Small intestine (tissue), 7 donors: Measurements from ENCODE around the gene SCIN. TPM values are rescaled to one million over a fixed set of nuclear protein-coding genes. Genes with fewer than 3 reads are reported as not detected.
A peak's percentile ranks its signal among the peaks of the same experiment; 100 is the strongest.

ENCODE experiments used
- DNase-seq, 2 donors: peaks; one replicate each; pipeline versions ENCODE4 v3.0.0 to v3.0.0-alpha.2; 2013
- FAIRE-seq: peaks from 2 replicates; lab custom pipeline; 2012; peaks lifted over from hg19 to GRCh38; lab: Jason Lieb, UNC
- H3K27ac ChIP-seq, 3 donors: one replicate each; pipeline ENCODE4 v1.5.1; 2013; ENCODE audit warnings: low read length in 2 of 3, mild to moderate bottlenecking in 2 of 3, control low read depth in 1 of 3, inconsistent platforms in 1 of 3, low read depth in 1 of 3, moderate library complexity in 1 of 3
- H3K27me3 ChIP-seq, 3 donors: one replicate each; pipeline ENCODE4 v1.6.1; 2013; ENCODE audit warnings: low read length in 3 of 3, inconsistent platforms in 1 of 3; ENCODE audit not compliant: control insufficient read depth in 3 of 3, insufficient read depth in 3 of 3
- H3K36me3 ChIP-seq, 3 donors: one replicate each; pipeline ENCODE4 v1.6.1; 2013; ENCODE audit warnings: low read length in 3 of 3, inconsistent platforms in 1 of 3, low read depth in 1 of 3, mild to moderate bottlenecking in 1 of 3, moderate library complexity in 1 of 3; ENCODE audit not compliant: control insufficient read depth in 3 of 3, insufficient read depth in 2 of 3
- H3K4me1 ChIP-seq, 3 donors: one replicate each; pipeline ENCODE4 v1.6.1; 2013; ENCODE audit warnings: low read length in 2 of 3, inconsistent platforms in 1 of 3, low read depth in 1 of 3, mild to moderate bottlenecking in 1 of 3, moderate library complexity in 1 of 3; ENCODE audit not compliant: control insufficient read depth in 3 of 3, insufficient read depth in 2 of 3
- H3K4me3 ChIP-seq, 3 donors: one replicate each; pipeline ENCODE4 v1.5.1; 2013; ENCODE audit warnings: low read length in 3 of 3, control low read depth in 1 of 3, inconsistent platforms in 1 of 3, low read depth in 1 of 3, mild to moderate bottlenecking in 1 of 3, moderate library complexity in 1 of 3
- H3K9me3 ChIP-seq, 2 donors: one replicate each; pipeline ENCODE4 v1.6.1; 2013; ENCODE audit warnings: low read depth in 1 of 2, low read length in 1 of 2; ENCODE audit not compliant: control insufficient read depth in 2 of 2, insufficient read depth in 1 of 2
- WGBS, 3 donors: extraction: QIAGEN DNeasy Blood & Tissue Kit; methylation state at CpG; one replicate each; pipeline ENCODE4 v1.1.7; 2013; 5-methylcytosine and 5-hydroxymethylcytosine counted together
- polyA plus RNA-seq, 4 donors: library from polyadenylated mRNA; stranded (reverse) in 3 of 4; unstranded in 1 of 4; fragments of 200-250 nt in 3 of 4; fragments of 120-200 nt in 1 of 4; gene quantifications; one replicate each; pipeline versions ENCODE4 v1.2.1 to v1.2.3, GENCODE V29; 2013
- donor health status: healthy with polysubstance abuse.
- donor health status: control.
- donor health status: control.
- donor health status: Bipolar disorder and iron deficiency.
- donor health status: healthy.

The SCIN gene
- polyA plus RNA-seq, 4 donors, result 3.3 to 61.1 (median 21.2) TPM

DNA sequence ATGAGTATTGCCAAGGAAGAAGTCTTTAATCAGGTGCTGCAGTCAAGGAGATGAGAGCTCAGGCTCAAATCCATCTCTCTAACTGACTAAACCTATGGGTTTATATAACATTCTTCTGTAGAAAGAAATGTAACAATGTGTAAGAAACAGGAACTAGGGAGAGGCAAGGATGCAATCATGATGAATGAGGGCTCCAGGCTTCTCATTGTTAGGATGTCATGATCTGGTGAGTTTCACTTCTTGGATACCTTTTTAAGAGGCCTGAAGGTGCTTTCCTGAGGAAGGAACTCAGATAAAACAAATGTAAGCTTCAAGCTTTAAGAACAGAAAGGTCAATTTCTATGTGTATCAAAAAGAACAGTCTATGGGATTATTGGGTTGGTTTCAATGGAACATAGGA, 30.8 kb upstream of the SCIN start:
- no peaks in the 10 kb centered on the region for H3K27me3 ChIP-seq
- no peak for FAIRE-seq

DNA sequence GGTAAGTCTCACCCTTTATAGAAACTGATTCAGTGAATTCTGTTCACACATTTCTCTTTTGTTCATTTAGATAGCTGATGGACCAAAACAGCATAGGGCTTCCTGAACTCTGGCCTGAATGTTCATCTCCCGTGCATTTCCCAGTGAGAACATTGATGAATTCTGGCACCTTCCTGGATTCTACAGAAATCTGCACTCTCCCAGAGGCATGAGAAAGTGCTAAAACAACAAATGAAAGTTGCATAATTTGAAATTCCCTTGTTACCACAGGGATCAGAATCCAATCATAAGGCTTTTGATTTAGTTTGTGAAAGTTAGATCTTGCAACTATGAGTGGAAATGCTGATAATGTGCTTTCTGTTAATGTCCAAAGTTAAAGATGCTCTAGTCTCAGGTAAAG, 29.7 kb upstream of the SCIN start:
- no peak for FAIRE-seq
- H3K27ac ChIP-seq, result no peak overlapping the region
- no peaks in the 10 kb centered on the region for H3K36me3 ChIP-seq
- no peaks in the 10 kb centered on the region for H3K4me1 ChIP-seq
- no peaks in the 10 kb centered on the region for H3K27me3 ChIP-seq
- no peak overlapping the region for H3K4me3 ChIP-seq
- H3K9me3 ChIP-seq, result peaks cover 0 to 11% of the 10 kb centered on the region in 2 donors
- WGBS, 3 donors, result 79 to 88% (median 79%) methylated on average over 1 of the region's 1 CpG
- DNase-seq, result no peak

More for the DNA sequence above, 30.8 kb upstream of the SCIN start:
- Histone ChIP-seq H3K9me3 (peaks cover 0 to 13% of the 10 kb centered on the region in 2 donors), H3K36me3 (no peaks in the 10 kb centered on the region), H3K4me1 (no peaks in the 10 kb centered on the region), H3K27ac (no peak overlapping the region), H3K4me3 (no peak overlapping the region)
- DNase-seq, result no peak

DNA sequence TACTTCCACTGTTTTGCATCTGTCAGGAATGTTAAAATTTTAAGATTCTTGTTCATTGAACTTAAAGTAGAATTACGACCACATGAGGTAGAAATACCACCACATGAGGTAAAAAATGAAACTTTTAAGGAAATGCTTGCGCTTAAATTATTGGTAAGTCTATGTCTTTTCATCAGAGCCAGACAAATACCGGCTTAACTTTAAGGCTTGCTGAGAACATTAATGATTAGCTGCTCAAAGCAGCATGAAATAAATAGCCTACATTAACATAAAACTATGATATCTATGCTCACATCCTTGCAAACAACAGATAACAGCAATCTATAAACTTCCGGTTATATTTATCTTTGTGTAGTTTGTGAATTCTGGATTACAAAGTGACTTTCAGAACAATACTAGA, 26.9 kb upstream of the SCIN start:
- 59 to 81% (median 78%) methylated on average over 4 of the region's 4 CpGs for WGBS, 3 donors
- peaks cover 0 to under 1% of the 10 kb centered on the region in 2 donors for H3K9me3 ChIP-seq
- H3K4me3 ChIP-seq, result no peak overlapping the region
- no peak overlapping the region for H3K27ac ChIP-seq
- H3K27me3 ChIP-seq, result no peaks in the 10 kb centered on the region
- no peak for DNase-seq
- no peak for FAIRE-seq
- H3K4me1 ChIP-seq, result no peaks in the 10 kb centered on the region
- no peaks in the 10 kb centered on the region for H3K36me3 ChIP-seq

DNA sequence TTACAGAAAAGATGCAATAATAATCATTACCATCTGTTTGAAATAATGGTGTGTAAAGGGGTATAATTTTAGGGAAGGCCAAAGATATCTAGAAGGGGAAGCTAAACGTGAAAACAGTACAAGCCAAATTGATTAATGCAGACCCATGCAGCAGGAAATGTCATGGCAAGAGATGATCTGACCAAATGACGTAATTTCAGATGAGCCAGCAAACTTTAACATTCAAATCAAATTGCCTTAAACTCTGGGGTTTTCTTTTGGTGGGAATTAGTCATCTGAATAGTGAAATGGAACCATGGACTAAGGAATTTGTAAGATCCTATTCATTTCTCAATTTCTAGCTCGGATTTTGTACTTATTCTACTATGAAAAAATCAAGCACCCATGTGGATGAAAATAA, 21.4 kb upstream of the SCIN start:
- no peaks in the 10 kb centered on the region for H3K36me3 ChIP-seq
- H3K4me1 ChIP-seq, result no peaks in the 10 kb centered on the region
- FAIRE-seq (no peak), DNase-seq (no peak)
- no peaks in the 10 kb centered on the region for H3K9me3 ChIP-seq
- H3K27me3 ChIP-seq, result no peaks in the 10 kb centered on the region
- no peak overlapping the region for H3K27ac ChIP-seq
- H3K4me3 ChIP-seq, result no peak overlapping the region
- 67 to 88% (median 83%) methylated on average over 3 of the region's 3 CpGs for WGBS, 3 donors

DNA sequence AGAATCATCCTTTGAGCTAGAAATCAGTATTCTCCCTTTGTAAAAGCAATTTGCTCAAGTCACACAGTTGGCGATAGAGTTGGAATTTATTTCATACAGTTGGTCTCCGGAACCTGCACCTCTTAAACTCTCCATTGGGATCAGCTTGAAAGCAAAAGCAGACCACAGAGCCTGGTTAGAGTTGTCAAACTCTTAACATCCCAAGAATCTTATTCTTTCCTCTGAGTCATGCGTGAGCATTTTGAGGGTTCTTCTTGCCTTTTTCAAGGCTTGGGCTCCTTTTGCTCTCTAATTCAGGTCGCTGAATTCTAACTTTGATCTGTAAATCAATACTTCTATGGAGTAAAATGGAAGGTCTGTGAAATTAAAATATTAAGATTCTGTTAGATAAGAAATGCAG, 19.6 kb upstream of the SCIN start:
- peaks cover 0 to 3% (median 0%) of the 10 kb centered on the region in 3 donors for H3K4me1 ChIP-seq
- no peaks in the 10 kb centered on the region for H3K9me3 ChIP-seq
- WGBS, 3 donors, result 91 to 97% (median 94%) methylated on average over 4 of the region's 4 CpGs
- FAIRE-seq, result no peak
- no peak overlapping the region for H3K4me3 ChIP-seq
- DNase-seq, result no peak
- no peaks in the 10 kb centered on the region for H3K27me3 ChIP-seq
- H3K36me3 ChIP-seq, result no peaks in the 10 kb centered on the region
- no peak overlapping the region for H3K27ac ChIP-seq

DNA sequence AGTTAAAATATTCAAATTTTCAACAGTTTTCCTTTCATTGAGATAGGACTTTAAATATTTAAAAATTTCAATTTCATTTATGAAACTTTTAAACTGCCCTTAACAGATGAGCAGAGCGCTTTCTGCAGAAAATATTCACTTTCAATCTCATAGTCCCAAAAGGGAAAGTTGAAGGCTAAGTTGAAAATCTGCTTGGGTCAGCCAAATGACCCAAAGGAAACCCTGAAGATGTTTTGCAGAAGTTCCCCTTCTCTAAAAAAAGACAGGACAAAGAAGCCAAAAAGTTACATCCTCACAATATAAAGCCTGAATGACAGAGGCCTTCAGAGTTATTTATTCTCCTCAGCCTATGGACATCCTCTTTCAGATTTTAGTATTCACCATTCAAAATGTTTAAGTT, 17.6 kb upstream of the SCIN start:
- Histone ChIP-seq H3K27me3 (no peaks in the 10 kb centered on the region), H3K27ac (no peak overlapping the region), H3K4me3 (no peak overlapping the region), H3K4me1 (peaks cover 0 to 3% (median 0%) of the 10 kb centered on the region in 3 donors), H3K9me3 (peaks cover 0 to 6% of the 10 kb centered on the region in 2 donors), H3K36me3 (no peaks in the 10 kb centered on the region)
- FAIRE-seq, result no peak
- 84 to 96% (median 85%) methylated on average over 1 of the region's 1 CpG for WGBS, 3 donors
- no peak for DNase-seq

DNA sequence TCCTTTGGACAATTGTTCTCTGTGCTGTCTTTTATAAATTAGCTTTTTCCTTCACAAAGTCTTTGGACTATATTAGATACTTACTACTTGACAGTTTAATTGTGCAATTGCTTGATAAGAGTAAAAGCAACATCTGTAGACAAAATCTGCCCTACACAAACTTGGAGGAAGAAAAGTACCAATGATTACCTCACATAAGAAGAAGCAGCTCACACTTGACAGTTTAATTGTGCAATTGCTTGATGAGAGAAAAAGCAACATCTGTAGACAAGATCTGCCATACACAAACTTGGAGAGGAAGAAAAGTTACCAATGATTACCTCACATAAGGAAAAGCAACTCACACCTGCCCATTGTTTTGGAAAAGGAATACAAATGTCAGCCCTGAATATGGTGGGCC, 17.1 kb upstream of the SCIN start:
- Histone ChIP-seq H3K4me1 (peaks cover 0 to 3% (median 0%) of the 10 kb centered on the region in 3 donors), H3K27me3 (no peaks in the 10 kb centered on the region), H3K27ac (no peak overlapping the region), H3K4me3 (no peak overlapping the region), H3K9me3 (peaks cover 0 to 6% of the 10 kb centered on the region in 2 donors), H3K36me3 (no peaks in the 10 kb centered on the region)
- FAIRE-seq, result no peak
- DNase-seq, result no peak

DNA sequence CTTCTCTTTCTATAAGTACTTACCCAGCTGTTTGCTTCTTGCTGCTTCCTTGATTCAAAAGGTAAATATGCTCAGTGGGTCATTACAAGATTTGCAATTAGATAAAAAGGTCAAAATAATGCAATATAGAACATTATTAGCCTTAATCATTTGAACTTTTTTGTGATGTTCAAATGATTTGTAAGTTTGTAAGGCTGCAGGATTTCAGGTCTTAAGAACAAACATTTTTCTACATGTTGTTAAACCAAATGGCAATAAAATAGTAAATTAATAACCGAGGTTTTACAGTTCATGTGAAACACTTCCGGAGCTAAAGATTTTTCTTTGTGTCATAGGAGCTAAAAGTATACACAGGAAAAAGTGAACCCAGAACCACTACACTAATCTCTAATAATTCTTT, 16.2 kb upstream of the SCIN start:
- H3K9me3 ChIP-seq, result peaks cover 0 to 6% of the 10 kb centered on the region in 2 donors
- no peak overlapping the region for H3K4me3 ChIP-seq
- H3K27me3 ChIP-seq, result no peaks in the 10 kb centered on the region
- H3K36me3 ChIP-seq, result no peaks in the 10 kb centered on the region
- FAIRE-seq (no peak), DNase-seq (peak in 1 of 2 donors; percentile 52)
- H3K27ac ChIP-seq, result peak overlapping the region in 1 of 3 donors; percentile 2
- peaks cover 0 to 3% (median 0%) of the 10 kb centered on the region in 3 donors for H3K4me1 ChIP-seq
- WGBS, 3 donors, result 7 to 53% (median 29%) methylated on average over 2 of the region's 2 CpGs

DNA sequence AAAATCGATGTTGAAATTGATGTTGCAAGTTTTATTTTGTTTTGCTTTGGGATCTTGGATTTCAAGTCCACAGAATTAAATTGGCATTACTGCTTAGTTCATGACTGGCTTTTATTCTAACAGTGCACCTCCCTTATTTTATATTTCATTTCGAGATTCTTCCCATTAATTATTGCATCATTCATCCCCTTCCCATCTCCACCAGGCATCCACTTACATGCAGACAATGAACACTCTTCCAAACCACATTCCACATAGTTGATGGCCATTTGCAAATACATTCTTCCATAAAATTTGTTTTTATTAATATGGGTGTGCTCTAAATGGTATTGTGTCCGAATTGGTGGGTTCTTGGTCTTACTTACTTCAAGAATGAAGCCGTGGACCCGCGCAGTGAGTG, 15.6 kb upstream of the SCIN start:
- H3K27ac ChIP-seq, result no peak overlapping the region
- DNase-seq (no peak), FAIRE-seq (no peak)
- H3K27me3 ChIP-seq, result no peaks in the 10 kb centered on the region
- no peaks in the 10 kb centered on the region for H3K36me3 ChIP-seq
- WGBS, 3 donors, result 73 to 85% (median 78%) methylated on average over 6 of the region's 6 CpGs
- H3K9me3 ChIP-seq, result peaks cover 0 to 6% of the 10 kb centered on the region in 2 donors
- H3K4me3 ChIP-seq, result no peak overlapping the region
- H3K4me1 ChIP-seq, result peaks cover 0 to 3% (median 0%) of the 10 kb centered on the region in 3 donors
